ENCODE measurements around the gene CAPZB.

CAPZB gene

DNA sequence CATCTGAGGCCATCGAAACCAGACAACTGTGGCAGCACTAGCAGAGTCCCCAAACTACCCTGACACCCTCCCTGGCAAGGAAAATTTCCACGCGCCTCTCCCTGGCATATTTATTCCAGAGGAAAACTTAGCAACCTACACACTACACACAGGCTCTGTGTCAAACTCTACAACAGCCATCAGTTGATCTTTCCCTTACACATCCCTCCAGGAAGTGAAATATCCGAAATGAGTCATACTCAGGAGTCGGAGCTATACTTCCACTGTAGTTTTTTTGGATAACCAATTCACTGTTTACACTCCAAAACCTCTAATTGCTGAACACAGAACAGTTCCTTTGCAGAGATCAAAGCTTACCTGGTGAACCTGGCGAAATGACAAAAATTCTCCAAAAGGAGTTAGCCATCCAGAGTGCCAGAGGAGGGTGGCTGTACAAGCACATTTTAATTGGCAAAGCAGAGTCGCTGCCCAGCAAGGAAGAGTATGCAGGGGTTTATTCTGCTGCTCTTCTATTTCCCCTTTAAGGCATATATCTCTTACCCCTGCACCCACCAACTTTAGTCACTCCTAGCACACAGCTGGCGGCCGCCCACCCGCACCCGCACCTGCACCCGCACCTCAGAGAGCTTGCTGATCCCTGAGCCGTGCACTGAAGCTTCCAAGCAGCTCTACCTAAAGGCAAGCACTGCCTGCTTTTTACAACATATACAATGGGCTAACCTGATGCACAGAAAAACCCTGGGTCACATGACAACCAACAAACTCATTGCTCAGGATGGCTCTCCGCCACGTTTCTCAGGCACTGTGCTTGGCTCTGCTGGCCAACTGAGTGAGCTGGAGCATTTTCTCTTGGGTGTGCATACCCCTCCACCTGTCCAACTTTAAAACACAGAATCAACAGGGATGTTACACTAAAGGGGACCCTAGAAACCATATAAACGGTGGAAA lies 54.9 kb downstream of the CAPZB start:
- no peak for DNase-seq (ENCODE audit: low read depth in 2 of 3, low spot score in 1 of 3)

DNA sequence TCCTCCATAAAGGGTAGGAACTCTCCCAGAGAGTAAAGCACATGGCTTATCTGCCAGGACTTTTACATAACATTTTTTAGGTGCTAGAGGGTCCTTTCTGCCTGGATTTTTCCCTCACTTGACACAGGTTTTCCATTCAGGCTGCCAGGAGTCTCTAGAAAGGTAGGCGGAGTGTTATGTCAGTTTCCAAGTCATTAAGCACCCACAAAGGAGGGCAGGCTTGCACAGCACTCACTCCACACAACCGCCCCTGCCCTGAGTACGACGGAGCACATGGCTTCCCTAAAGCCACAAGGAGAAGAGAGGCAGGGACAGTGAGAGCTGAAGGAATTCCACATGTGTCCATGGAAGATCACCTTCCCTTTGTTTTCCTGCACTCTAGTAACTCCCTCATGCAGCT lies 55.7 kb downstream of the CAPZB start:
- DNase-seq (ENCODE audit: low read depth in 2 of 3, low spot score in 1 of 3): no peak

DNA sequence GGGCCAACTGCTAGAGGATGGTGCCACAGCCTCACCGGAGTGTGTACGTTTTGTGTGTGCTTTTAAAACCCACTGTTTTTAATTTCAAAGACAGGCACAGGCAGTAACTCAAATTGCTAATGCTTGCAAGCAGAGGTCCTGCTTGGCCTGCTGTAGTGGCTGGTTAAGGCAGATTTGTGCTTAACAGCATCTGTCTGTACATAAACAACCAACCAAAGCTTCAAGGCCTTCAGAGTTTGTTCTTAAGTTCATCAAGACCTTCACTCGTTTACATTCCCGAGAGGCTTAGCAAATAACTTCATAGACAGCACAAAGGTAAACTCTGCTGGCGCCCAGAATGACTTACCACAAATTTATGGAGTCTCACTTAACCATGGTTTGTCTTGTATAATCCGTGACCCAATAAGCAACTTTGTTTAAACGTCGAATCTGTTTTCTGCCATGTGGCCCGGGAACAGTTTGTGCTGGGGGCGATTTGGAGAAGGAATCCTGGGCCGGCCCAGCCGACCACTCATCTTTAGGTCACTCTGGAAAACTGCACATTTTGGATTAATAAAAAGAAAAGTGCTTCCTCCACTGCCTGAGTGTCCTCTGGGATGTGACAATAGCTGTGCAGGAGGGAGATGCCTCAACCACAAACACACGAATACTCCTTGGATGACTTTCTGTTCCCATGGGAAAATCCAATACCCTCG lies 58.1 kb downstream of the CAPZB start:
- no peak for DNase-seq (ENCODE audit: low read depth in 2 of 3, low spot score in 1 of 3)

DNA sequence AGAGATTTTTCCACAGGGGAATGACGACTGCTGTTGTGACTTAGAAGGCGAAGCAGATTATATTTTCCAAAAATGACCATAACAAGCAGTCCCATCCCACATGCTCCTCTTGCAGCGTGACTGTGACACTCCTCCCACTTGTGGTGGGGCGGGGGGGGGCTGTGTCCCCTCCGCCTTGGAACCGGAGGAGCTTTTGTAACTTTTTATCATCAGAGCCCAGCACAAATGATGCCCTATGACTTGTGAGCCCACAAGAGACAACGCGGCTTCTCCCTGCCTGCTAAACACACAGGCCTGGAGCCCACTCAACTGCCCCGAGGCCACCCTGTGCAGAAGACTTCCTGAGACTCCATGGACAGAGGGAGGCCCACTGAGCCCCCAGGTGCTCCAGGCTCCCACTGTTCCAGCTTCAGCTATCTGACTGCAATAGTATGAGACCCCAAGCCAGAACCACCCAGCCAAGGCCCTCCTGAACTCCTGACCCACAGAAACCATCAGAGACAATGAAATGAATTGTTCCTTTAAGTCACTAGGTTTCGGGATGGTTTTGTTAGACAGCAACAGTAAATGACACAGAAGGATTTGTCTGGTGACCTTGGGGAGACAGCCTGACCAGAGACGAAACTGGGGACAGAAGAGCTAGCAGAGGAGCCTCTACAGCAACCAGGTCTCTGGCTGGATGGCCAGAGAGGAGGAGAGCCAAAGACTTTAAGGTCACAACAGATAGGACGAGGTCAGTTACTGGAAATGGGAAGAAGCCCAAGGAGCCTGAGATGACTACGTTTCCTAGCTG lies 58.8 kb downstream of the CAPZB start:
- DNase-seq (ENCODE audit: low read depth in 2 of 3, low spot score in 1 of 3): no peak

DNA sequence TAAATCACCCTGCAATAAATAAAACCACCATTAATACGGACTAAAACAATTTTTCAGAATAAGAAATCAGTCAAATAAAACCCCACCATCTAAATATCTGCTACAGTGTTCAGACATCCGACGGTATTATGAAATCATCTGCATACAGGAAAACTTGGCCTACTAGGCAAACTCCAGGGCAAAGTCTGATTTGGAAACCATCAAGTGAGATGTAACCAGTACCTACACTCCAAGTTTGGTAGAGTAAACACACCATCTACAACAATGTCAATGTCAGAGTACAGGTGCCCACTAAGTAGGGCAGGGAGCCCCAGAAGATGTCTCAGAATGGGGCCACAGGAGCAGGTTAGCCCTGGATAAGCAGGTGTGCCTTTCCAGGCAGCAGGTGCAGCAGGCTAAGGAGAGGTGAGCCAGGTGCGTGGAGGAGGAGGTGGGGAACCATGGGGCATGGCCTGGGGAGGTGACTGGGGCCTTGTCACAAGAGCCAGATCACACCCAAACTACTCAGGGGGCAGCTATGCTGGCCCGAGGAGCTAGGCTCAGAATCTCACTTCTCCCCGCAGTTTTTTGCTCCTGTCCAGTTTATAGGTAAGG lies 59.6 kb downstream of the CAPZB start:
- DNase-seq (ENCODE audit: low read depth in 2 of 3, low spot score in 1 of 3): no peak

DNA sequence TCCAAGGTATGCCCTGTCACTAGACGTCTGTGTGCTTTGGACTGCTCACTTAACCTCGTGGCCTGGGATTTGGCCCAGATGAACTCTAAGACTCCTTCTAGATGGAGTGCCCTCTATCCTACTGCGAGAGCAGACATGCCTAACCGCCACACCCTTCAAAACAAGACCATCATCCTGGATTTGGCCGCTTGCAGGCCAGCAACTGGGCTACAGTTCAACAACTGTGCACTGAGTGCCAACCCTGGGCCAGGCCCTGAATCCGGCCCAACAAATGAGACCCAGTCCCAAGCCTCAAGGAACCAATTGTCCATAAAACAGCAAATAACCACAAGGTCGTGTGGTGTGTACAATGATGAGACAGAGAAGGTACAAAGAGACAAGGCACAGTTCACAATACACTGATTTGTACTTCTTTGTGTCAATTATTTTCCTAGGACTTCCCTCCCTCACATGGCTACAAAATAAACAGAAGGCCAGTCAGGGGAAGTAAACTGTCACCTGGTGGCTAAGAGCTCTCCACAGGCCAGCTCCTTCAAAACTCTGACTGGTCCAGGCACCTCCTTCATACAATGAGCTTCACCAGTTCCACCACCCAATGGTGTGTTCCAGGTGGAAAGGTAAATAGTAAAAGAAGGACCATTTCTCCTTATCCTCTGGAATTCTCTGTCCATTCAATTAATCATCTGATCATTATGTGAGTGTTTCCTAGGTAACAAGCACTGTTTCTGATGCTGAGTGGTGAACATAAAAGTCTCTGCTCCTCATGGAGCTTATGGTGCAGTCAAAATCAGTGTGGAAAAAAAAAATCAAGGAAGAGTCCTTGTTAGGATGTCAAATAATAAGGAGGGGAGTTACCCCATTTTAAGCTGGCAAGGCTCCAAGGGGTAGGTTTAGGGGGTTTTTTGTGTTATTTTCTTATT lies 60.4 kb downstream of the CAPZB start:
- no peak for DNase-seq (ENCODE audit: low read depth in 2 of 3, low spot score in 1 of 3)

DNA sequence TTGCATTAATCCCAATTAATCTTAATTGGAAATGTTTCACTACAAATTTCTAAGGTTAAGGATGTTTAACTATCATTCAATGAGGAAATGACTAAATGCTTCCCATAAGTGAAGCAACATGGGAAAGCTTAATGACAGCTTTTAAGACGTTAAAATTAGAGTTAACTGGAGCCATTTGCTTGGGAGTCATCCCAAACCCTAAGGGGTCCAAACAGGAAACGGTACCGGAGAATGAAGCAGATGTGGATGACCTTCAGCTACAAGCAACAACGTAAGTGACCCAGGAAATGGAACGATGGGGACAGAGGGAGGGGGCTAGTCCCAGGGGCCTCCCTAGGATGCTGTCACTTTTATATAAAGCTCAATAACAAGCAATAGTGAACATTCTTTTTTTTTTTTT lies 62.2 kb downstream of the CAPZB start:
- no peak for DNase-seq (ENCODE audit: low read depth in 2 of 3, low spot score in 1 of 3)

DNA sequence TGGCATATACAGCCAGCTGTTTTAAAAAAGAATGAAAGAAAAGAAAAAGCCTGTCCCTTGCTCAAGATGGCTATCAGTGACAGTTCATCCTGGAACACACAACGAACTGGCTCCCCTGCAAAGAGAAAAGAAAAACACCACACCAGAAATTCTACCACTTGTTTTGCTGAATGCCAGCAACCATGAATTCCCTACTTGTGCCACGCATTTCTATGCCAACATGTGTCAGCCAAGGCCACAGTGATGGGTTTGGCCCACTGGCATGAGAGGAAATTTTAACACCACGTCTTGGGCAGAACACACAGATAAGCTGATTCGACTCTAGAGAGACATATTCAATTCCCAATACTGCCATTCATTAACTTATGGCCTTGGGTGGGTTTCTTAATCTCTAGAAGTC lies 64.0 kb downstream of the CAPZB start:
- DNase-seq (ENCODE audit: low read depth in 2 of 3, low spot score in 1 of 3): no peak

DNA sequence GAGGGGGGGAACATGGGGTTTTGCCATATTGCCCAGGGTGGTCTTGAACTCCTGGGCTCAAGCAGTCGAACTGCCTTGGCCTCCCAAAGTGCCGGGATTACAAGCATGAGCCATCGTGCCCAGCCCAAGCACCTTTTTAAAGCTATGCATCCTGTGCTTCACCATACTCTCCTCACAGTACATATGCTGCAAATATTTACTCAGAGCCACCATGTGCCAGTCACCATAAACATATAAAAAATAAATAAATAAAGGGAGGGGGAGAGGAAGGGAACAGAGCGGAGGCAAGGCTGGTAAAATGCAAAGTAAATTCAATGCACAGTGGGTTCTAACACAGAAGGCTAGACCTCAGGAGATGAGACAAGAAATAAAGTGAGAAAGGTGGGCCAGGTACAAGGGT lies 64.7 kb downstream of the CAPZB start:
- no peak for DNase-seq (ENCODE audit: low read depth in 2 of 3, low spot score in 1 of 3)

DNA sequence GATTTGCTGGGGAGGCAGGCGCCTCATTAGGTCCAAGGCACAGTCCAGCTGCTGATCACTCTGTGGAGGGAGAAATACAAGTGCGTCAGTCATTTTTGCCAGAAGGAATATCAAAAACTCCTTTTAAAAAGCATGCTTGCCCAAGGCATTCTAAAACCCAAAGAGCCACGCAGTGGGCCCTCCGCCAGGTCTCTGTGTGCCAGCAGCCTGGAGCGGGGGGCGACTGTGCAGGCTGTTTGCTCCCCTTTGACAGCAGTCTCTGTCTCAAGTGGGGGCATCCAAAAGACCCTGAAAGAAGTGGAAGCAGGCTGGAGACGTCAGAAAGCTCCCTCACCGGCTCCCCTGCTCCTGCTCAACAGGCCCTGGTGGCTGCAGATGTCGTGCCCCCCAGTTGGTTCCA lies 65.6 kb downstream of the CAPZB start:
- no peak for DNase-seq (ENCODE audit: low read depth in 2 of 3, low spot score in 1 of 3)

DNA sequence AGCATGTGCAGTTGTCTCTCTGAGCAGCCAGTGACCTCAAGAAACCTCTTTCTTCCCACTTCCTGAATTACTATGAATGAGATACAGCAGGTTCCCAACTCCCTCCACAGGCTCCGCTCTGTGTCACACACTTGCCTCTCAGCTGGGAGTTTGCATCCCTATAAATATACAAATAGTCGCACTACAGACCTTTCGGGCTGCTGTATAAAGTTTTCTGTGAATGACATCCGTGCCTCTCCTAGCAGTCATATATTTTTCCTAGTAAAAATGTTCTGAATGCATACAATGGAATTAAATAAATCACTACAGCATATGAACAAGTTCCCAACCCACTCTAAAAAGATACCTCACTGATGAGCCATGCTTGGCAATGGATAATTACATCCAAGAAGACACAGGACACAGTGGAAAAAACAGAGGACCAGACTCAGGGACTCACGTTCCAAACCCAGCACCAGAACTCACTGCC lies 66.8 kb downstream of the CAPZB start:
- DNase-seq (ENCODE audit: low read depth in 2 of 3, low spot score in 1 of 3): no peak

DNA sequence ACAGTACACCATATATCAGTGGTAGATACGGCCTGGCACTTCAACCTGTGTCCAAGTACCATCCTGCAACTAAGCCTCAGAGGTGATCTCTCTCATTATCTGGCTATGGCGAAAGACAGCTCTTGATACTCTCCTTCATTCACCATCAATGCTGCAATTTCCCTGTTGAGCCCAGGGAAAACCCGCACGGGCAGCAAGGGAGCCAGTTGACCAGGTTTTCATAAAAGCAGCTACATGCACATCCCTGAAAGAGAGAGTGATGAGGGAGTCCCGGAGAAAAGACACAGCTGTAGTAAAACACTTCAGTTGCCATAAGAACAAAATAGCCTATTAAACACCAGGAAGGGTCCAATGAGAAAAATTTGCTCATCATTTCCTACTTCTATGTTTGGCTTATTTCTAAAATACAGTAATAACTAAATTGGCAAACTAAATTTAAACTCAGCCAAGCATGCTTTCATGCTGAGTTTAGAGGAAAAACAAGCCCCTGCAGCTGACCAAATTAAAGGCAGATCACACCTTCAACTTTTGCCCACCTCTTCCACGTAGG lies 68.3 kb downstream of the CAPZB start:
- no peak for DNase-seq (ENCODE audit: low read depth in 2 of 3, low spot score in 1 of 3)

DNA sequence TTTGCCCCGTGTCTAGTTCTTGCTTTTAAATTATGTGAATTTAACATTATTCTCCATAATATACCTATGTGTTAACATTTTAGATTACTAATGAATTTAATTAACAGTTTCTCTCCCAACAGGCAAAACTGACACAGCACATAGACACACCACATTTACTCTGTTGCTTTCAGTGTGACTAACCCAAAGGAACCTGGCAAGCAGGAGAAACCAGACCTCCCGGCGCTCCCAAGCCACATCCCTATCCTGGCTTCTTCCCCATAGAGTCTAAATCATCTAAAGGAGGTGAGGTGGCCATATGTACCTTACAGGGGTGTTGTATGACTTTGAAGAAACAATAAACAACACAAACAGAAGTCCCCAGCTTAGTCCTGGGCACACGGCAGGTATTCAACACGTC lies 69.2 kb downstream of the CAPZB start:
- no peak for DNase-seq (ENCODE audit: low read depth in 2 of 3, low spot score in 1 of 3)

DNA sequence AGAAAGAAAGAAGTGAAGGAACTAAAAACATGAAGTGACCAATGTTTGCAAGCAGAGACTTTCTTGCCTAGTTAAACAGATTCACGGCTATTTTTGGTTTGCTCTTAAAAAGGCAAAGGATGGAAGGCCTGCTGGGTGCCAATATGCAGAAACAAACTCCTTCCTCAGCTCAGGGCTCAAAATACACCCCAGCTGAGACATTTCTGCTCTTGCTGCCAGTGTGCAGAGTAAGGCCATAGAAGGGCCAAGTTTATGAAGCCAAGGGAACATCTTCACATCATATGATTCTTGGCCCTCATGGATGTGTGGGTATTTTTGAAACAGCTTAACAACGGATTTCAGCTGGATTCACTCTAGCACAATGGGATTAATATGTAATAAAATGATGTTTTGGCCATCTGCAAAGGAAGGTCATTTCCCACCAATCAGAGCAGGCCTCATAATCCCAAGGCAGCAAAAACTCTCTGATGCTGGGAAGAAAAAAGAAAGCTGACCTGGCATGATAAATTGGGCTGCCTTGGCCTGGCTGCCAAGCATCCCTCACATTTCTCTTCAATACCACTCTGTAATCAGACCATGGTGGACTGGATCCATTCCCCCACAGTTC lies 70.7 kb downstream of the CAPZB start:
- DNase-seq (ENCODE audit: low read depth in 2 of 3, low spot score in 1 of 3): no peak

DNA sequence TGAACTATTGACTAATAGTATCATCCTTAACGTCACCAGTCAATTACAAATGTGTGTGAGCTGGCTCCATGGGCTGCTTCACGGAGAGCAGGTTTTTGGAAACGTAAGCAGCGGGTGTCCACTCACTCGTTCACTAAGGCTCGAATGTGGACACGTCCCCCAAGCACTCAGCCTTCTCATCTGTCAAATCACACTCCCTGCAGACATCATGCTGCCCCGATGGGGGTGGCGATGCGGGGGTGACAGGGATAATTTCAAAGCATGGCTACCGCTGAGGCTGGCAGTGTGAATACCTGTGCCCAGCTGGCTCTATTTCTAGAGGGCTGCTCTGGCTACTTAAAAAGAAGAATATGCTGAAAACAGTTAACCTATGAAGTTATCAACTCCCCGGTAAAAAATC lies 71.3 kb downstream of the CAPZB start:
- no peak for DNase-seq (ENCODE audit: low read depth in 2 of 3, low spot score in 1 of 3)

DNA sequence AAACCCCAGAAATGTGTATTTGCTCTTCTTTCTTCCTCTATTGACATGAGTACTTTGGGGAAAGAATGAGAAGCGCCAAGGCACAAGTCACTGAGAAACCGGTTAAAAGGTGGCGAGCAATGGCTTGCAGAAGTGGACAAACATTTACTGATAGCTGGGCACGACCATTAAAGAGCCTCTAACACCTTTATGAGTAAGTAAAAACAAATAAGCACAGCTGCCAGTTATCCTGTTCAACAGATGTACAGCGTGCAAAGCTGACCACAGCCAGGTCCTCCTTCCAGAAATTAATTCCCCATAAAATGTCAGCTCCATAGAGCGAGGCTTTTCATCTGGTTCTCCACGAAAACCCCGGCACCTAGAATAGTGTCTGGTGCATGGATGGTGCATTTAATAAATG lies 72.7 kb downstream of the CAPZB start:
- no peak for DNase-seq (ENCODE audit: low read depth in 2 of 3, low spot score in 1 of 3)

DNA sequence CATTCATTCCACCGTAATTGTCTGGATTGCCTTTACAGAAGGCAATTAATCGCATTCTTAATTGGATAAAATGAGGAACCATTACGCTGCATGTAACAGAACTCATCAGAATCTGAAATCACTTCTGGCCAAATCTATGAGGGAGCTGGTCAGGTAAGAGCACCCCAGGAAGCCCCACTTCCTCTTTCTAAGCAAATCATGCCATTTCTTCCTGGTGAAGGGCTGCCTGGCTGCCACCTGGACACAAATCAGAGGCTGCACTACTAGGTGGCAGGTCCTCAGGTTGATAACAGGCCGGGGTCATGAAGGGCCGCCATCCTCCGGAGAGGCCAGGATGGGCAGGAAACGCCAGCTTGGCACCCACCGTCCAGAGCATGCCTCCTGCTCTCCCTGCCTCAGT lies 73.7 kb downstream of the CAPZB start:
- no peak for DNase-seq (ENCODE audit: low read depth in 2 of 3, low spot score in 1 of 3)

DNA sequence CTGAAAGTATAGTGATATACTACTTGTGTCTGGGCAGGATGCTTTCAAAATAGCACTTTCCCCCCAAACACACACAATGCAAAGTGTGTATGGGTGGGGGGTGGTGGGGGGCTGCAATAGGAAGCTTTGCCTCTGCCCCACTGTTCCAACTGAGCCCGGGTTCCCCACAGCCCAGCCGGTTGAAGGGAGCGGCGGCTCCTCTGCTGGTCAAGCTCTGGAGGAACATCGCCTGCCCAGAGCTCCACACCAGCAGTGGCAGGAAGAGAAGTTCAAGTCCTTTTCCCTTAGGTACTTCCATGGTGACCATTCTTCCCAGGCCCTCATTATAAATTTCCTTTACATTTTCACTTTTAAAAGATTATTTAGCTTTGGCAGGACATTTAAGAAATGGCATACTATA lies 74.9 kb downstream of the CAPZB start:
- DNase-seq (ENCODE audit: low read depth in 2 of 3, low spot score in 1 of 3): no peak

Measured in stimulated activated CD4-positive, alpha-beta T cell treated with anti-CD3 and anti-CD28 coated beads, Interleukin-12 subunit alpha, Interleukin-12 subunit beta, amount 100 ng/mL, for 48 hours (primary cell).